GM12891 (cell line): ENCODE measurements around the gene PLK3.

Experiments
- POLR2A ChIP-seq: IDR thresholded peaks from 2 replicates; pipeline ENCODE4 v1.6.1; 2011; ENCODE audit warnings: low read depth, low read length, control low read depth
- POLR2AphosphoS5 ChIP-seq: IDR thresholded peaks from 2 replicates; pipeline ENCODE4 v1.6.1; 2011; ENCODE audit warnings: low read depth, low read length, control low read depth
- SPI1 ChIP-seq: IDR thresholded peaks from 2 replicates; pipeline ENCODE4 v1.6.1; 2011; ENCODE audit warnings: low read depth, low read length, control low read depth
- TAF1 ChIP-seq: IDR thresholded peaks from 2 replicates; pipeline ENCODE4 v1.6.1; 2011; ENCODE audit warnings: low read depth, low read length, control low read depth

GRCh38 chr1:44775930-44776729 is 24.0 kb upstream of the PLK3 start:
- TF ChIP-seq POLR2A (no peak), TAF1 (no peak), POLR2AphosphoS5 (no peak), SPI1 (0 out of 2 replicates have a peak, but pooled peaks have one; percentile 6)
